Right lobe of liver (tissue), 4 donors: ENCODE results near the gene DDX3X.

Source experiments
- POLR2A ChIP-seq: fragments of 450-650 bp; IDR thresholded peaks from one replicate; pipeline ENCODE4 v1.6.1; 2017; ENCODE audit warnings: antibody characterized with exemption, mild to moderate bottlenecking
- TF ChIP-seq, protein P1 (sequence below), 4 donors: fragments of 200-600 bp in 3 of 4; fragments of 450-650 bp in 1 of 4; IDR thresholded peaks; one replicate each; pipeline versions ENCODE4 v1.5.1 to v1.8.0; 2016 to 2022; ENCODE audit warnings: antibody characterized with exemption in 4 of 4, mild to moderate bottlenecking in 2 of 4
- donor health status: DM: no; HTN: no; CAD: no.
- donor health status: DM: no; HTN: no; CAD: no.
- donor health status: DM: no; HTN: yes; CAD: no.

DNA sequence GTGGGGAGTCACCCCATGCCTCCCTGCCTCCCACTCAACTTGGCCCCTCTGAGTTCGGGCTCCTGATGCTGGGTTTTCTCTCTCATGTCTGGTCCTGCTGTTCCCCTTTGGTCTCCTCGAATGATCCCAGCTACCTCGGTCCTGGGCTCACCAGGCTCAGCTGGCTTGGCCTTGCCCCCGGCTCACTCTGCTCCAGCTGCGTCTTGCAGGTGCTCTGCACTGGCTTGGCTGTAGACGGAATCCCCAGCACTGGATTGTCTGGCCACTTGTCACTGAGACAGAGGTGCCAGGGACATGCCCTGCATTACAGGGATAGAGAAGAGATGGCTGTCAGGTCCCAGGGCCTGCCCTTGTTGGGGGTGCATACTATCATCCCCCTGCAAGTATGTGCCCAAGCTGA, 71.6 kb downstream of the DDX3X start:
- TF ChIP-seq, protein P1, sequence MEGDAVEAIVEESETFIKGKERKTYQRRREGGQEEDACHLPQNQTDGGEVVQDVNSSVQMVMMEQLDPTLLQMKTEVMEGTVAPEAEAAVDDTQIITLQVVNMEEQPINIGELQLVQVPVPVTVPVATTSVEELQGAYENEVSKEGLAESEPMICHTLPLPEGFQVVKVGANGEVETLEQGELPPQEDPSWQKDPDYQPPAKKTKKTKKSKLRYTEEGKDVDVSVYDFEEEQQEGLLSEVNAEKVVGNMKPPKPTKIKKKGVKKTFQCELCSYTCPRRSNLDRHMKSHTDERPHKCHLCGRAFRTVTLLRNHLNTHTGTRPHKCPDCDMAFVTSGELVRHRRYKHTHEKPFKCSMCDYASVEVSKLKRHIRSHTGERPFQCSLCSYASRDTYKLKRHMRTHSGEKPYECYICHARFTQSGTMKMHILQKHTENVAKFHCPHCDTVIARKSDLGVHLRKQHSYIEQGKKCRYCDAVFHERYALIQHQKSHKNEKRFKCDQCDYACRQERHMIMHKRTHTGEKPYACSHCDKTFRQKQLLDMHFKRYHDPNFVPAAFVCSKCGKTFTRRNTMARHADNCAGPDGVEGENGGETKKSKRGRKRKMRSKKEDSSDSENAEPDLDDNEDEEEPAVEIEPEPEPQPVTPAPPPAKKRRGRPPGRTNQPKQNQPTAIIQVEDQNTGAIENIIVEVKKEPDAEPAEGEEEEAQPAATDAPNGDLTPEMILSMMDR (IDR thresholded peaks at IDR 0.05) = no peak
- no peak for TF ChIP-seq POLR2A
